ENCODE data around the gene PDE1C.

Gene PDE1C

DNA sequence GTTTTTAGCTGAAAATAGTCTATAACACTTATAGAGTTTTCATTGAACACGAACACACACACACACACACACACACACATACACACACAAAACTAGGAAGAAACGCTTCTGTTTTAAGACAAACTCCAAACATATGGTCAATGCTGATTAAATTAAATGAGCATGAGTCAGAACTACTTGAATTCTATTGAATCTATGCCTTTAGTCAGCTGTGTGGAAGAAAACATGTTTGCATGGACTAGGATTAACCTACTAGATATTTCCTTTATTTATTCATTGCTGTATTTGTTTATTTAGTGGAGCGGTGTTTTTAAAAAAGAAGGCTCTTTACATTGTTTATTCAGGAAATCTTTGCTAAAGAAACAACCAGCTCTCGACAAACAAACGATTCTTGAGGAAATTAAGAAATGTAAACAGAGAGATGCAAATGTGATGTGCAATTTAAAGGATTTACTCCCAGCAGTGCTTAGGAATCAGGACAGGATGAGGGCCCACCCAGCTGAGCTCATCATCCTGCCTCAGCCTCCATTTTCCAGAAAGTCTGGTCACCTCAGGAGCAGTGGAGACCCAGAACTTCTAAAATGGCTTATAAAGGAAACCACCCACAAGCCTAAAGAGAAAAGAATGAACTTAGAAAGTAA lies 83.2 kb downstream of the PDE1C start:
- no peak for FAIRE-seq

DNA sequence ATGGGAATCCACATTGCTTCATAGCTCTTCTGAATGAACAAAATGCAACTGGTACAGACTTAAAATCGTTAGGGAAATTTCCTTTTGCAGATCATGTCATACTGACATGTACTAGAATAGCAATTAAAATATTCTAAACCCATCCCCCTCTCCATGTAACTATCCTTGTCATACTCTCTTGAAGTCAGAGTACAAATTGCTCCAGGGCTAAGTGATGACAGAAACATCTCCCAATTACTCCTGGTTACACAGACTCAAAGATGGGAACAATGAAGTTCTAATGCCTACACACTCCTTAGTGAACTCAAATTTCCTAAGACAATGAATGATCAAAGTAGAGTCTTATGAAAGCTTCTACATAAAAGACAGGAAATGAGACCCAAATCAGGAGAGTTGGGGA lies 87.2 kb downstream of the PDE1C start:
- no peak for FAIRE-seq

DNA sequence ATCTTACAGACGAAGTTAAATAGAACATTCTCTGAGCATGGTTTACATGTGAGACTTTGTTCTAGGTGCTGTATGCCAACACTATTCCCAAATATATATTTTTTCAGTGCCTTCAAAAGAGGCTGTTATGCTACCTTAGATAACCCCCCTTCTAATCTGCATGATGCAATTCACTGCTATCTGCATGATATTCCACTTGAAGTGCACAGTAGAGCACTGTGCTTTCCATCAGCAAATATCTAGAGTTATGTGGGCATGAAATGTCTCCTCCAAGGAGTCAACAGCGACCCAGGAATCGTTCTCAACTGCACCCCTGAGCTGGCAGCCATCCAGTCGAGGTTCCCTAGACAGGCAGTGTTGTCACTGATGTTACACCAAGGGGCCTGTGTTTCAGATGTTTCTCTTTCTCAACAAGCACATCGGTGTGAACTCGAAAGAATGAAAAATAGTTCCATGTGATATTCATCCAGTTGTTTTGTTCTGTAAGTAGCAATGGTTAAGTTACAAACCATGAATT lies 88.3 kb downstream of the PDE1C start:
- no peak for FAIRE-seq

GRCh38 chr7:31979690-31980330 lies 90.4 kb downstream of the PDE1C start:
- no peak for FAIRE-seq

DNA sequence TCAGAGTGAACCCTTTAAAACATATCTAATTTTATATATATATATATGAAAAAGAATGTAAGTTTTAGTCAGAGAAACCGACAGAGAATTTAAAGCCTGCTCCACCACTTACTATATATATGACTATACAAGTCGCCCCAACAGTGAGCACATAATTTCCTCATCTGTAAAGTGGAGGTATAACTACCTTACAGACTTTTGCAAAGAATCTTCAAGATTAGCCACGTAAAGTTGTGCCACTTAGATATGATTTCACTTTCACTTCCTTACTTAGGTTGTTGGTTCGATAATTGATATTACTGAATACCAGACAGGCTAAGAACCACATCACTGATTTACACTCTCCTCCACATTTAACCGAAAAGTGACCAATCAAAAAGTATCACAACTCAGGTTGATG lies 94.7 kb downstream of the PDE1C start:
- FAIRE-seq, result no peak

- no peak for FAIRE-seq
These were observed 95.9 kb downstream of the PDE1C start for GRCh38 chr7:31974351-31974750.

- FAIRE-seq, result no peak
These were observed 99.0 kb downstream of the PDE1C start for GRCh38 chr7:31971049-31971667.

- FAIRE-seq, result no peak
These were observed 99.7 kb downstream of the PDE1C start for GRCh38 chr7:31970501-31970900.

GRCh38 chr7:31963569-31964175 lies 106.5 kb downstream of the PDE1C start:
- no peak for FAIRE-seq

DNA sequence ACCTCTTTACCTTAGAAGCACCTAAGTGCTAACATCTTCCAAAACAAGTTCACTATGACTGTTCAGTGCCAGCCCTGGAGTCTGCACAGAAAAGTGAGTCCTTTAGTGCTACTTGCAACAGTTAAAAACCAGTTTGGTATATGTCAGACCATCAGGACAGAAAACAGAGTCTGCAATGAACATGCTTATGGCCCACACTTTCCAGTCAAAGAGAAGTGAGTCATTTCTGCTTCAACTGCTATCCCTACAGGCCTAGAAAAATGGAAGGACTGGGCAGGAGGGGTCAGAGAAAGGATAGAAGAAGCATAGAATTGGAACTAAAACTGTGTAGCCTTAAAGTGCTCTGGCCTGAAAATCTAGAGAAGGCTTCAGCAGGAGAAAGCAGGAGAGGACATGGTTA lies 108.0 kb downstream of the PDE1C start:
- FAIRE-seq, result no peak

DNA sequence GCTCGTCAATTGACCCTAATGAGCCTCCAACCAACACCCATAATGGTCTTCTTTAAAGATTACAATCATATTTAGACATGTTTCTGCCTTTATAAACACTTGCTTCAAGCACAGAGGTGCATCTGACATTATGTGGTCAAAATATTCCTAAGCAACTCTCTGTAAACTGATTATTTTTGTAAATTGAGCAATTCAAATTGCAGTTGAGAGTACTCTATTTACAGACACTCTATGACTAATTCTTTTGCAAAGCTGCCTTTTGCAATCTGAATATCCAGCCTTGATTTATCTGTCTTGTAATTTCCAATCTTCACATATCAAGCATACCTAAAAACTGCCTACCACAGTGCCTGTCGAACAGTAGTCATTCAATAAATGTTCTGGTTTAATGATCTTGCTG lies 112.0 kb downstream of the PDE1C start:
- FAIRE-seq, result no peak

GRCh38 chr7:31957756-31958155 lies 112.5 kb downstream of the PDE1C start:
- FAIRE-seq, result no peak

- FAIRE-seq, result no peak
These were observed 113.0 kb downstream of the PDE1C start for GRCh38 chr7:31957090-31957720.

DNA sequence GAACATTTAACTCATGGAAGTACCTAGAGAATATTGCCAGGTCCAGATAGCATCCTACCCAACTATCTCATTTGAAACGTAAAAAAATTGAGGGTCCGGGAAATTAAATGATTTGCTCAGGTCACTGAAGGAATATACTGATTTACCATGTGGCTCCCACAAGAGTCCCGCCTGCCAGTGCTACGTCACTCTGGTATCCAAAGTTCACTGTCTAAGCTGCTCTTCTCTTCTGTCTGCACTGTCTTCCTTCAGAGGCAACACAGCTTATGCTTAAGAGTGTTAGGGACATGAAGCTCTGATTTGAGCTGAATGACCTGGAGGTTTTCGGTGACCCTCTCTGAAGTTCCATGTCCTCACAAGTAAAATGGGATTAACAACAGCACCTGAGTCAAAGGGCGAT lies 114.6 kb downstream of the PDE1C start:
- no peak for FAIRE-seq

GRCh38 chr7:31955021-31955420 lies 115.2 kb downstream of the PDE1C start:
- FAIRE-seq, result no peak

GRCh38 chr7:31954500-31954899 lies 115.7 kb downstream of the PDE1C start:
- no peak for FAIRE-seq

GRCh38 chr7:31953432-31953831 lies 116.8 kb downstream of the PDE1C start:
- FAIRE-seq, result no peak

DNA sequence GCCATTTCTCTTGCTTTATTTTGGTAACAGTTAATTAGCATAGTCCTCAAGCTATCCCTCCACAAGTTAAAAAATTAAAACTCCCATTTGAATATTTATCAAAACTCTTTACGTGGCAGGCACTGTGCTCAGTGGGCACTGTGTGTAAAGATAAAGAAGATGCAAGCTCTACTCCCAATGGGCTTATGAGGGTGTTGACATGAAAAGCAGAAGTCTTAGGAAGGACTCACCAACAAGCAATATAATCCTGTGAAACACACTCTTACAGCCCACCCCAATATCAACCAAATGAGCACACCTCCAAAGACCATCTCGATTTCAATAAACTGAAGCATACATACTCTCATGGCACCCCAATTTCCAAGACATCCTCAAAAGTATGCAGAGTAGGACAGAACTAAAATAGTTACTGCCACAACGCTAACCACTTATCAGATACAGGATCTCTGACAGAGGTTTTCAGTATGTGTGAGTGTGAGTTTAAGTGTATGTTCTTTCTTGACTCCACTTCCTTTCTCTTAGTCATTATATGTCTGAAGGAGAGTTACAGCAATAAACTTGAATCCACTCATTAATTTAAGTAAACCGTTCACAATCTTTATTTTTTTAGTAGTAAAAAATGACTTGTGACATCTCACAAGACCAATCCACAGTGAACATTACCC lies 120.0 kb downstream of the PDE1C start:
- no peak for FAIRE-seq

GRCh38 chr7:31948029-31948428 lies 122.2 kb downstream of the PDE1C start:
- FAIRE-seq, result peak; percentile 97

DNA sequence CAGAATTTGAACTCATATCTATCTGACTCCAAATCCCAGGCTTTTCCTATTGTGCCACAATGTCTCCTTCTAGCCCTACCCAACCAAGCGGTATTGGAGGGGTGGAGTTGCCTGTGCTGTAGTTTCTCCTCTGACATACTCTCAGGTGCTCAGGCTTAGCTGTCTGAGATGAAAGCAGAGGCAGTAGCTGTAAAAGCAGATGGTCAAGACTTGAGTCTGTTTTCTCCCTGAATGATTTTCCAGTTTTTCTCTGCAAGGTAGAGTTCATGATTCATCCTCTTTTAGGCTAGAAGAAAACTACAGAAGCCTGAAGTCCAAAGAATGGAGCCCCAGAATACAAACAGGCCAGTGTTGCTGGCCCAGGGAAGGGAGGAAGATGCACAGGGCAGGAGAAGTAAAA lies 130.0 kb downstream of the PDE1C start:
- no peak for FAIRE-seq

GRCh38 chr7:31939076-31939475 lies 131.1 kb downstream of the PDE1C start:
- no peak for FAIRE-seq

GRCh38 chr7:31938650-31939049 lies 131.6 kb downstream of the PDE1C start:
- peak; percentile 65 for FAIRE-seq

- FAIRE-seq, result no peak
These were observed 132.2 kb downstream of the PDE1C start for GRCh38 chr7:31937982-31938381.

Measured in islet of Langerhans (tissue), 1 donor.